ENCODE measurements around the gene ST6GALNAC4.

- TF ChIP-seq EZH2phosphoT487 (IDR thresholded peaks at IDR 0.05; ENCODE audit: low read depth) = no peak
- no peak for TF ChIP-seq CTCF (IDR thresholded peaks at IDR 0.05; ENCODE audit: low read depth, low read length)
These were observed 33.1 kb upstream of the ST6GALNAC4 start for GRCh38 chr9:127949827-127950512.
